ENCODE data around the gene BNIP1.

DNA sequence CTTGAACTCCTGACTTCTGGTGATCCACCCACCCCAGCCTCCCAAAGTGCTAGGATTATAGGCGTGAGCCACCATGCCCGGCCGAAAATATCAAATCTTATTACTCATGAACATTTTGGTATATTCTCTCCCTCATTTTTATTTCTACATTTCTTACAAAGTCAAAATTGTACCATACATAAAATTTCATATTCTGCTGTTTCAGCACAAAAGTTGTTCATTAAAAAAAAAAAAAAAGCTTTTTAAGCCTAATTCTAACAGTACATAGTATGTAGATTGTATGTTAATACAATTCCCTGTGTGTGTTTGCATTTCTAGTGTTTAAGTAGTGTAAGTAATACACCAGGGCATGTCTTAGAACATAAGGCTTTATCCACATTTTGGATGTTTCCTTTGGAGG is 14.9 kb downstream of the BNIP1 start:
- TF ChIP-seq, protein P1, sequence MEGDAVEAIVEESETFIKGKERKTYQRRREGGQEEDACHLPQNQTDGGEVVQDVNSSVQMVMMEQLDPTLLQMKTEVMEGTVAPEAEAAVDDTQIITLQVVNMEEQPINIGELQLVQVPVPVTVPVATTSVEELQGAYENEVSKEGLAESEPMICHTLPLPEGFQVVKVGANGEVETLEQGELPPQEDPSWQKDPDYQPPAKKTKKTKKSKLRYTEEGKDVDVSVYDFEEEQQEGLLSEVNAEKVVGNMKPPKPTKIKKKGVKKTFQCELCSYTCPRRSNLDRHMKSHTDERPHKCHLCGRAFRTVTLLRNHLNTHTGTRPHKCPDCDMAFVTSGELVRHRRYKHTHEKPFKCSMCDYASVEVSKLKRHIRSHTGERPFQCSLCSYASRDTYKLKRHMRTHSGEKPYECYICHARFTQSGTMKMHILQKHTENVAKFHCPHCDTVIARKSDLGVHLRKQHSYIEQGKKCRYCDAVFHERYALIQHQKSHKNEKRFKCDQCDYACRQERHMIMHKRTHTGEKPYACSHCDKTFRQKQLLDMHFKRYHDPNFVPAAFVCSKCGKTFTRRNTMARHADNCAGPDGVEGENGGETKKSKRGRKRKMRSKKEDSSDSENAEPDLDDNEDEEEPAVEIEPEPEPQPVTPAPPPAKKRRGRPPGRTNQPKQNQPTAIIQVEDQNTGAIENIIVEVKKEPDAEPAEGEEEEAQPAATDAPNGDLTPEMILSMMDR (IDR thresholded peaks at IDR 0.05; ENCODE audit: extremely low read depth in 1 of 2, insufficient read depth in 1 of 2, low read depth in 1 of 2, low read length in 2 of 2): no peak
- TF ChIP-seq, protein P2, sequence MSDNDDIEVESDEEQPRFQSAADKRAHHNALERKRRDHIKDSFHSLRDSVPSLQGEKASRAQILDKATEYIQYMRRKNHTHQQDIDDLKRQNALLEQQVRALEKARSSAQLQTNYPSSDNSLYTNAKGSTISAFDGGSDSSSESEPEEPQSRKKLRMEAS (IDR thresholded peaks at IDR 0.05; ENCODE audit: insufficient read depth, insufficient read length): no peak
- TF ChIP-seq FOS (IDR thresholded peaks at IDR 0.05; ENCODE audit: borderline replicate concordance, insufficient read depth, low read length) (no peak), POLR2A (IDR thresholded peaks at IDR 0.05; ENCODE audit: low read depth, low read length) (no peak), JUN (IDR thresholded peaks at IDR 0.05; ENCODE audit: borderline replicate concordance, insufficient read depth, insufficient read length, low read depth) (no peak), EZH2 (IDR thresholded peaks at IDR 0.05; ENCODE audit: borderline replicate concordance, low read depth, low read length, severe bottlenecking) (no peak), POLR2AphosphoS5 (IDR thresholded peaks at IDR 0.05; ENCODE audit: insufficient read depth, low read depth, low read length) (no peak)

Data from endothelial cell of umbilical vein (primary cell).